Right atrium auricular region (tissue), 2 donors: ENCODE data around the gene FAHD1. TPM values are rescaled to one million over a fixed set of nuclear protein-coding genes. Genes with fewer than 3 reads are reported as not detected.

ENCODE experiments used
- DNase-seq: peaks from one replicate; pipeline ENCODE4 v3.0.0-alpha.2; 2019; ENCODE audit warnings: low spot score
- H3K27ac ChIP-seq, 2 donors: fragments of 200-600 bp; sonication (generic); 1 replicate in 1 of 2; 2 replicates in 1 of 2; pipeline ENCODE4 v1.5.1; 2016 to 2019
- H3K27me3 ChIP-seq, 2 donors: fragments of 200-600 bp; sonication (generic); one replicate each; pipeline versions ENCODE4 v1.5.1 to v1.6.0; 2017 to 2019
- H3K36me3 ChIP-seq: fragments of 200-600 bp; sonication (generic); one replicate; pipeline ENCODE4 v1.5.1; 2016
- H3K4me1 ChIP-seq, 2 donors: fragments of 200-600 bp; sonication (generic); one replicate each; pipeline versions ENCODE4 v1.5.1 to v1.6.0; 2017 to 2019
- H3K4me3 ChIP-seq, 2 donors: fragments of 200-600 bp; sonication (generic); 1 replicate in 1 of 2; 2 replicates in 1 of 2; pipeline ENCODE4 v1.5.1; 2017 to 2019; ENCODE audit warnings: mild to moderate bottlenecking in 1 of 2, moderate library complexity in 1 of 2
- H3K9me3 ChIP-seq, 2 donors: fragments of 200-600 bp; sonication (generic); one replicate each; pipeline ENCODE4 v1.5.1; 2019
- total RNA-seq, 2 donors: library from RNA; depleted of rRNA; stranded (reverse); fragments of >200 nt; gene quantifications; one replicate each; pipeline ENCODE4 v1.1.0, GENCODE V29; 2016
- TF ChIP-seq, protein P1 (sequence below), 2 donors: fragments of 200-600 bp; sonication (generic); IDR thresholded peaks; one replicate each; pipeline ENCODE4 v1.5.1; 2019; ENCODE audit warnings: antibody characterized with exemption in 2 of 2

Gene FAHD1
- total RNA-seq, 2 donors from 2014 or later: 35.8 to 59.3 TPM

DNA sequence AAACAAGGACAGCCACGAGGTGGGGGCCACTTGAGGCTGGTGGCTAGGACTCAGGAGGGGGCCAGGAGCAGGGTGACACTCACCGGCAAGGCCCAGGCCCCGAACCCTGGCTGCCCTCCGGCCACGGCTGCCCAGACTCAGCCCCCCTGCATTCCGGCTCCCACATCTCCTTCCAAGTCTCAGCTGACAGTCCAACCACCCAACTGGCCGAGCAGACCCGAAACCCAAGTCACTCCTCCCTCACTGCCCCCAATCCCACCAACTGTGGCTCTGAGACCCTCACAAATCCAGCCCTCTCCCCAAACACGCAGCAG, 9.8 kb upstream of the FAHD1 start:
- no peak for DNase-seq
- no peaks in the 10 kb centered on the region for H3K9me3 ChIP-seq
- H3K4me3 ChIP-seq: no peak overlapping the region
- H3K4me1 ChIP-seq: peaks cover 0 to 9% of the 10 kb centered on the region in 2 donors
- TF ChIP-seq, protein P1, sequence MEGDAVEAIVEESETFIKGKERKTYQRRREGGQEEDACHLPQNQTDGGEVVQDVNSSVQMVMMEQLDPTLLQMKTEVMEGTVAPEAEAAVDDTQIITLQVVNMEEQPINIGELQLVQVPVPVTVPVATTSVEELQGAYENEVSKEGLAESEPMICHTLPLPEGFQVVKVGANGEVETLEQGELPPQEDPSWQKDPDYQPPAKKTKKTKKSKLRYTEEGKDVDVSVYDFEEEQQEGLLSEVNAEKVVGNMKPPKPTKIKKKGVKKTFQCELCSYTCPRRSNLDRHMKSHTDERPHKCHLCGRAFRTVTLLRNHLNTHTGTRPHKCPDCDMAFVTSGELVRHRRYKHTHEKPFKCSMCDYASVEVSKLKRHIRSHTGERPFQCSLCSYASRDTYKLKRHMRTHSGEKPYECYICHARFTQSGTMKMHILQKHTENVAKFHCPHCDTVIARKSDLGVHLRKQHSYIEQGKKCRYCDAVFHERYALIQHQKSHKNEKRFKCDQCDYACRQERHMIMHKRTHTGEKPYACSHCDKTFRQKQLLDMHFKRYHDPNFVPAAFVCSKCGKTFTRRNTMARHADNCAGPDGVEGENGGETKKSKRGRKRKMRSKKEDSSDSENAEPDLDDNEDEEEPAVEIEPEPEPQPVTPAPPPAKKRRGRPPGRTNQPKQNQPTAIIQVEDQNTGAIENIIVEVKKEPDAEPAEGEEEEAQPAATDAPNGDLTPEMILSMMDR (IDR thresholded peaks at IDR 0.05): no peak
- no peaks in the 10 kb centered on the region for H3K27me3 ChIP-seq
- peaks cover 68% of the 10 kb centered on the region for H3K36me3 ChIP-seq
- no peak overlapping the region for H3K27ac ChIP-seq

DNA sequence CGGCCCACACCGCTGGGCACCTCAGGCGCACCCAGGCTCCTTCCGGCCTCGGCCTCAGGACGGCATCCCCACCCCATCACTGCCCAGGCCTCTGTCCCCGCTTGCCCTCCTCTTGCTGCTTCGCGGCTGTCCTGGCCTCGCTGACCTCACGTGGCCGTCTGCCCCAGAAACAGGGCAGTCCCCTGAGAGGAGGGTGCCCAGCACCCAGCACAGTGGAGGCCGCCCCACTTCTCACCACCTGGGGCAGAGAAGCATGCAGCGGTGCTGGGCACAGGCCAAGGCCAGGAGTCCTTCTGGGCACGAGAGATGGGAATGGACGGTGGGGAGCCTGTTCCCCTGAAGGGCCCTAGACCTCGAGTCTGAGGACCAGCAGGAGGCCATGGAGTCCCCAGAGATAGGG, 9.3 kb upstream of the FAHD1 start:
- no peak overlapping the region for H3K4me3 ChIP-seq
- H3K27ac ChIP-seq: no peak overlapping the region
- H3K36me3 ChIP-seq: peaks cover 73% of the 10 kb centered on the region
- H3K4me1 ChIP-seq: peaks cover 0 to 5% of the 10 kb centered on the region in 2 donors
- H3K9me3 ChIP-seq: no peaks in the 10 kb centered on the region
- no peaks in the 10 kb centered on the region for H3K27me3 ChIP-seq
- TF ChIP-seq, protein P1 (IDR thresholded peaks at IDR 0.05): no peak
- no peak for DNase-seq

DNA sequence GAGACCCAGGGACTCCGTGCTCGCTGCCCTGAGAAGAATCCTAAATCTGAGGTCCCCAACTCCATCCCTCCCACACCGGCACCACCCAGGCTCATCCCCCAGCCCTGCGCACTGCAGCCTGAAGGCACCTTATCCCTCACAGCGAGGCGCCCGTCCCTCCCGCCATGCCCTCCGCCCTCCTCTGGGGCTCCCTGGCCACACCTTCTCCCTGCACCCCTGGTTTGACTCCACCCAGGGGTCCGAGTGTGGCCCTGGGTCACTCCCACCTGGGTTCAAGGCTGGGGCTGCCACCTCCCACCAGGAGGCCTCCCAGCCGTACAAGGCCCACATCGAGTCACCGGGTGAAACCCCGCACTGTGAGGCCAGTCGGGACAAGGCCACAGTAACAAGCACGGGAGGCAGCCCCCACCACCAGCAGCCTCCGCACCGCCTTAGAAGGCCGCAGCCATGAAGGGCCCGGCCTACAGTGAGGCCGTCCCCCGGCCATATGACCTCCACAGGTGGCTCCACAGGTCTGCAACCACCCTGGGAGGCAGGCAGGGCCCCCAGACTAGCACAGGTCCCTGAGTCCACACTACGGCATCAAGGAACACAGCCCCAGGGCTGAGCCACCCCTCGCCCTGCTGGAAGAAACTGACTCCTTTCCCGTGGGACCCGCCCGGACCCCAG, 8.7 kb upstream of the FAHD1 start:
- Histone ChIP-seq H3K4me3 (no peak overlapping the region), H3K27ac (no peak overlapping the region), H3K36me3 (peaks cover 73% of the 10 kb centered on the region), H3K9me3 (no peaks in the 10 kb centered on the region), H3K4me1 (no peaks in the 10 kb centered on the region), H3K27me3 (no peaks in the 10 kb centered on the region)
- DNase-seq: no peak
- TF ChIP-seq, protein P1 (IDR thresholded peaks at IDR 0.05): no peak

DNA sequence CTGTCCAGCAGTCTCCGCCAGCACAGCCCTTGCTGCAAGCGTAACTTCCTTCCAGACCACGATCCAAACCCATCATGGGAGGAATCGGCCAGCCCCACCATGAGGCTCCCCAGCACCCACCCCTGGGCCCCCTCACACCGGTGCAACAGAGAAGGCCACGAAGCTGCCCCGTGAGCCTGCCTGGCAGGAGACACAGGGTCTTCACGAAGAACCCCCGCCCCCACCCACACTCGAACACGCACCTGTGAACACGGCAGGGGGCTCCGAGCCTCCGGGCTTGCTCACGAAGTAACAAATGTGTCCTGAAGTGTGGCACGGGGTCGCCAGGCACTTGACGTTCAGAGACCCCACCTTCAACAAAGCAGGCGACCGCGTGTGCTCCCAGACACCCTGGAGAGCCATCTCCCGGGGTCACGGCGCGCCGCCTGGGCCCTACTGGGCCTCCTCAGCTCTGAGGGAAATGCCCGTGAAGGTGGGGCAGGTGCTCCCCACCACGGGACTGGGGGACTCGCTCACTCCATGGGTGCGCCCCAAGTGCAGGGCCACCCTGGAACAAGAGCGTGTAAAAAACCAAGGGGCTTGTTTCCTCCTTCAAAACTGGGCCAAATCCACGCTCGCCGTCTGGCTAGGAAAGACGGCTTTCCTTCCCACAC, 8.0 kb upstream of the FAHD1 start:
- Histone ChIP-seq H3K9me3 (no peaks in the 10 kb centered on the region), H3K4me3 (no peak overlapping the region), H3K4me1 (peaks cover 0 to 3% of the 10 kb centered on the region in 2 donors), H3K27me3 (no peaks in the 10 kb centered on the region), H3K27ac (no peak overlapping the region), H3K36me3 (peaks cover 66% of the 10 kb centered on the region)
- no peak for DNase-seq
- TF ChIP-seq, protein P1 (IDR thresholded peaks at IDR 0.05): no peak

DNA sequence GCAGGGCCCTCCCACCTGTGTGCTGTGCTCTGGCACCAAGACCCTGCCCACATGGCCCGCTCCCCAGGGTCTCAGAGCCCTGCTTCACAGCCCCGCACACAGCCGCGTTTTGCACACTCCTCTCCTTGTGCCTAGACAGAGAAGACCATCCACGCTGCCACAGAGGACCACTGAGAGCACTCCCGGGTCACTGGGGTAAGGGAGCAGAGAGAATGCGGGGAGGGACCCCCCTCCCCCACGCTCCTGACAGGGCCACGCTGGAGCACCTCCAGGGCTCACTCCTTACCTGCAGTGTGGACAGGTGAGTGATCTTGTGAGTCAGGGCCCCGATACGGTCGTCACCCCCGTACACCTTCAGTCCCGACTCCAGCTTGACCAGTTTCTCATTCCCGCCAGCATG, 7.4 kb upstream of the FAHD1 start:
- H3K27me3 ChIP-seq: no peaks in the 10 kb centered on the region
- DNase-seq: no peak
- H3K27ac ChIP-seq: no peak overlapping the region
- TF ChIP-seq, protein P1 (IDR thresholded peaks at IDR 0.05): no peak
- H3K4me1 ChIP-seq: peaks cover 0 to 9% of the 10 kb centered on the region in 2 donors
- peaks cover 66% of the 10 kb centered on the region for H3K36me3 ChIP-seq
- H3K9me3 ChIP-seq: no peaks in the 10 kb centered on the region
- no peak overlapping the region for H3K4me3 ChIP-seq
